HepG2 (cell line): ENCODE data around the gene DHH. TPM values are rescaled to one million over a fixed set of nuclear protein-coding genes. Genes with fewer than 3 reads are reported as not detected.

Experiments
- ATAC-seq: fragments of 200-7000 bp; cut with Tn5 transposase; 3 replicates; pipeline ENCODE4 v1.9.1; 2020; ENCODE audit warnings: mild to moderate bottlenecking, moderate library complexity
- BruUV-seq: library from RNA; stranded (reverse); fragments of 400-500 nt; replicated peaks from 2 replicates; lab custom pipeline; 2021; lab: Mats Ljungman, UMichigan
- CTCF ChIA-PET: fragments of 300-600 bp; formaldehyde crosslinking; extraction: SDS; loops from one replicate; lab custom pipeline; 2021; ENCODE audit warnings: low total read pairs, inconsistent platforms, low intra/inter-chr PET ratio; lab: Yijun Ruan, JAX
- POLR2A ChIA-PET: fragments of 350-600 bp; sonication (Branson Sonifier 250); formaldehyde crosslinking; loops from one replicate; lab custom pipeline; 2020; ENCODE audit warnings: antibody characterized with exemption, inconsistent platforms; lab: Yijun Ruan, JAX
- DNase-seq: peaks from one replicate; pipeline ENCODE4 v3.0.0-alpha.2; 2015; ENCODE audit warnings: low spot score
- FAIRE-seq: peaks from 3 replicates; lab custom pipeline; 2011; peaks lifted over from hg19 to GRCh38; lab: Jason Lieb, UNC
- H2AFZ ChIP-seq: one replicate; pipeline ENCODE4 v1.6.1; 2011; ENCODE audit warnings: low read length, inconsistent platforms
- H3K27ac ChIP-seq: fragments of 300-600 bp; 3 replicates; pipeline ENCODE4 v1.8.0; 2011; ENCODE audit warnings: mixed run types, mild to moderate bottlenecking, mixed read lengths, low read length, inconsistent platforms; ENCODE audit not compliant: insufficient read depth; ENCODE audit errors: extremely low read length
- H3K27me3 ChIP-seq, 2 experiments: fragments of 200-600 bp in 1 of 2; 2 replicates in 1 of 2; 3 replicates in 1 of 2; pipeline versions ENCODE4 v1.6.0 to v1.8.0; 2011; ENCODE audit warnings: low read length in 2 of 2, mild to moderate bottlenecking in 2 of 2, moderate library complexity in 2 of 2, inconsistent platforms in 1 of 2; ENCODE audit not compliant: insufficient read depth in 2 of 2, control insufficient read depth in 1 of 2
- H3K36me3 ChIP-seq, 2 experiments: fragments of 200-600 bp in 1 of 2; replicated peaks in 1 of 2; 2 replicates in 1 of 2; 3 replicates in 1 of 2; pipeline versions ENCODE4 v1.5.1 to v1.8.0; 2011; ENCODE audit warnings: low read length in 2 of 2, inconsistent platforms in 1 of 2; ENCODE audit not compliant: insufficient read depth in 2 of 2, control insufficient read depth in 1 of 2
- H3K4me1 ChIP-seq: 2 replicates; pipeline ENCODE4 v1.5.1; 2012; ENCODE audit warnings: low read length, inconsistent platforms; ENCODE audit not compliant: insufficient read depth
- H3K4me2 ChIP-seq: 2 replicates; pipeline ENCODE4 v1.6.0; 2011; ENCODE audit warnings: low read depth, low read length, inconsistent platforms
- H3K4me3 ChIP-seq, 3 experiments: fragments of 200-600 bp in 1 of 3; sonication (generic), shearing (Covaris generic) in 1 of 3; replicated peaks in 1 of 3; 2 replicates each; pipeline ENCODE4 v1.5.1; 2011 to 2016; ENCODE audit warnings: low read length in 3 of 3, inconsistent platforms in 2 of 3, low read depth in 2 of 3, mild to moderate bottlenecking in 2 of 3, control low read depth in 1 of 3, mixed read lengths in 1 of 3; ENCODE audit not compliant: insufficient read depth in 1 of 3
- H3K79me2 ChIP-seq: one replicate; pipeline ENCODE4 v1.6.1; 2011; ENCODE audit warnings: low read length, inconsistent platforms; ENCODE audit not compliant: insufficient read depth
- H3K9ac ChIP-seq: 2 replicates; pipeline ENCODE4 v1.6.0; 2011; ENCODE audit warnings: mild to moderate bottlenecking, low read depth, low read length, inconsistent platforms; ENCODE audit not compliant: insufficient read depth
- H3K9me3 ChIP-seq: 2 replicates; pipeline ENCODE4 v1.5.1; 2012; ENCODE audit warnings: mild to moderate bottlenecking, low read length
- H4K20me1 ChIP-seq: 2 replicates; pipeline ENCODE4 v1.6.0; 2011; ENCODE audit warnings: inconsistent platforms, mild to moderate bottlenecking, low read length, moderate library complexity; ENCODE audit not compliant: insufficient read depth
- CREB1 ChIP-seq, 2 experiments: fragments of 450-650 bp in 1 of 2; IDR thresholded peaks; 2 replicates each; pipeline ENCODE4 v1.6.1; 2016 to 2017; ENCODE audit warnings: control low read depth in 1 of 2, mild to moderate bottlenecking in 1 of 2, missing compliant biosample characterization in 1 of 2, missing genetic modification characterization in 1 of 2
- CTCF ChIP-seq: sonication (generic); formaldehyde crosslinking; IDR thresholded peaks from 2 replicates; pipeline ENCODE4 v1.5.0; 2020; ENCODE audit warnings: mild to moderate bottlenecking, missing genetic modification reagents, moderate library complexity
- LCORL ChIP-seq, 2 experiments: fragments of 450-650 bp in 1 of 2; sonication (generic) in 1 of 2; formaldehyde crosslinking in 1 of 2; IDR thresholded peaks; 2 replicates each; pipeline versions ENCODE4 v1.5.0 to v1.6.1; 2017 to 2020; ENCODE audit warnings: antibody characterized with exemption in 1 of 2, missing genetic modification reagents in 1 of 2
- MAX ChIP-seq: IDR thresholded peaks from 2 replicates; pipeline ENCODE4 v1.6.1; 2012; ENCODE audit warnings: inconsistent platforms
- MEF2D ChIP-seq: sonication (generic); formaldehyde crosslinking; IDR thresholded peaks from 2 replicates; pipeline ENCODE4 v1.5.1; 2020; ENCODE audit warnings: mild to moderate bottlenecking, missing genetic modification reagents
- NFKB2 ChIP-seq: sonication (generic); formaldehyde crosslinking; IDR thresholded peaks from 2 replicates; pipeline ENCODE4 v1.4.0; 2020; ENCODE audit warnings: missing genetic modification reagents, borderline replicate concordance
- PRDM10 ChIP-seq: sonication (generic); formaldehyde crosslinking; IDR thresholded peaks from 2 replicates; pipeline ENCODE4 v1.4.0; 2020; ENCODE audit warnings: low read depth, missing genetic modification reagents
- RXRA ChIP-seq: sonication (generic); formaldehyde crosslinking; IDR thresholded peaks from 2 replicates; pipeline ENCODE4 v1.5.1; 2020; ENCODE audit warnings: missing genetic modification reagents
- SAP130 ChIP-seq: IDR thresholded peaks from 2 replicates; pipeline ENCODE4 v1.6.1; 2016; ENCODE audit warnings: low read depth
- SP140L ChIP-seq: sonication (generic); formaldehyde crosslinking; IDR thresholded peaks from 2 replicates; pipeline ENCODE4 v1.4.0; 2020; ENCODE audit warnings: missing genetic modification reagents, borderline replicate concordance
- TSC22D2 ChIP-seq: sonication (generic); formaldehyde crosslinking; IDR thresholded peaks from 2 replicates; pipeline ENCODE4 v1.5.1; 2020; ENCODE audit warnings: missing genetic modification reagents, mild to moderate bottlenecking, borderline replicate concordance
- ZFP82 ChIP-seq: sonication (generic); formaldehyde crosslinking; IDR thresholded peaks from 2 replicates; pipeline ENCODE4 v1.5.1; 2020; ENCODE audit warnings: mild to moderate bottlenecking, missing genetic modification reagents, borderline replicate concordance
- ZNF207 ChIP-seq: fragments of 450-650 bp; IDR thresholded peaks from 2 replicates; pipeline ENCODE4 v1.6.1; 2016; ENCODE audit warnings: antibody characterized with exemption, borderline replicate concordance
- ZNF281 ChIP-seq: sonication (generic); formaldehyde crosslinking; IDR thresholded peaks from 2 replicates; pipeline ENCODE4 v1.4.0; 2020; ENCODE audit warnings: missing genetic modification reagents, borderline replicate concordance
- WGBS: methylation state at CpG from one replicate; pipeline ENCODE4 v1.1.6; 2017; ENCODE audit warnings: low lambda C conversion rate; 5-methylcytosine and 5-hydroxymethylcytosine counted together
- in situ Hi-C: cut with HindIII; loops from 2 replicates; pipeline ENCODE4 v1.10.0; 2017; ENCODE audit warnings: low pct_unique_long_range_greater_than_20kb; ENCODE audit not compliant: extremely low pct_ligation_motif_present
- intact Hi-C: fragments of 100-400 bp; cut with micrococcal nuclease; formaldehyde crosslinking; loops from one replicate; pipeline ENCODE4 v1.10.0; 2022; ENCODE audit not compliant: unreplicated experiment
- polyA plus RNA-seq, 8 experiments: library from polyadenylated mRNA; depleted of rRNA in 3 of 8; stranded (reverse) in 7 of 8; unstranded in 1 of 8; fragments of >200 nt; fragmentation: Illumina TruSeq in 4 of 8; extraction: Trizol in 4 of 8; gene quantifications; 2 replicates each; pipeline versions ENCODE4 v1.2.1 to v1.2.3, GENCODE V29; 2011 to 2016; ENCODE audit warnings: low read depth in 4 of 8, missing spikeins in 1 of 8, mixed read lengths in 1 of 8; ENCODE audit not compliant: insufficient read depth in 1 of 8
- total RNA-seq, 5 experiments: library from RNA; depleted of rRNA; stranded (reverse); fragments of >200 nt; fragmentation: Illumina TruSeq; extraction: Trizol; gene quantifications; 2 replicates each; pipeline ENCODE4 v1.2.3, GENCODE V29; 2016; ENCODE audit warnings: low read depth in 1 of 5

Gene DHH
- total and polyA plus RNA-seq, 2 of the 13 experiments (the other 11 are each of a cell fraction or from before 2014, with no cell fraction given) = not detected

- Histone ChIP-seq H3K9me3 (no peaks in the 10 kb centered on the region), H3K9ac (no peak overlapping the region), H3K36me3 (peaks cover 0 to 3% of the 10 kb centered on the region in 2 experiments; a peak in 1 of 5 replicates), H3K27ac (no peak overlapping the region), H3K4me2 (peak overlapping the region; percentile 94), H3K4me1 (peaks cover 52% of the 10 kb centered on the region), H3K27me3 (peaks cover 12 to 70% of the 10 kb centered on the region in 2 experiments; a peak in 4 of 5 replicates), H2AFZ (no peak overlapping the region), H4K20me1 (no peaks in the 10 kb centered on the region), H3K4me3 (peak overlapping the region; percentile 39 to 70 (median 50); a peak in 5 of 6 replicates), H3K79me2 (no peaks in the 10 kb centered on the region)
- 0% methylated on average over 15 of the region's 32 CpGs for WGBS
- in situ Hi-C loops (no loop called here), intact Hi-C loops (no loop called here)
- FAIRE-seq (no peak), DNase-seq (peak; percentile 51), ATAC-seq (peak; percentile 68)
- no TSS peak for BruUV-seq
- CTCF ChIA-PET = interaction anchor here (0.9 kb wide), 1 partner anchor 29 kb away, joined by 3 read pairs; no protein-coding TSS in a partner anchor
- POLR2A ChIA-PET = interaction anchor here (0.9 to 2.0 kb wide), 3 partner anchors 17 to 38 kb away, joined by 4 to 5 read pairs (median 5); no protein-coding TSS in a partner anchor
- TF ChIP-seq MAX (0 out of 2 replicates have a peak, but pooled peaks have one; percentile 16), ZNF281 (CRISPR knock-in tag) (peak; percentile 50; the same call in 1 of the 2 replicates), LCORL (IDR thresholded peaks at IDR 0.05) (no peak), LCORL (CRISPR knock-in tag; IDR thresholded peaks at IDR 0.05) (peak; percentile 33; the same call in 1 of the 2 replicates), ZNF207 (no peak), ZFP82 (CRISPR knock-in tag) (0 out of 2 replicates have a peak, but pooled peaks have one; percentile 42), SP140L (CRISPR knock-in tag) (no peak), PRDM10 (CRISPR knock-in tag) (peak; percentile 88), RXRA (0 out of 2 replicates have a peak, but pooled peaks have one; percentile 36), CREB1 (IDR thresholded peaks at IDR 0.05) (no peak), CREB1 (CRISPR knock-in tag; IDR thresholded peaks at IDR 0.05) (no peak), TSC22D2 (no peak), MEF2D (CRISPR knock-in tag) (no peak), NFKB2 (CRISPR knock-in tag) (no peak), CTCF (CRISPR knock-in tag) (peak; percentile 78), SAP130 (CRISPR knock-in tag) (peak; percentile 25)
These were observed 2.4 kb downstream of the DHH start for GRCh38 chr12:49092086-49092815.
